NCI-H748 (cell line): ENCODE data around the gene ELFN2.

Source experiments
- DNase-seq: peaks from one replicate; lab custom pipeline; 2025; ENCODE audit not compliant: unreplicated experiment; lab: John Stamatoyannopoulos, UW

ELFN2 gene

GRCh38 chr22:37428649-37429586, 1.6 kb upstream of the ELFN2 start:
- peak; percentile 64 for DNase-seq

DNA sequence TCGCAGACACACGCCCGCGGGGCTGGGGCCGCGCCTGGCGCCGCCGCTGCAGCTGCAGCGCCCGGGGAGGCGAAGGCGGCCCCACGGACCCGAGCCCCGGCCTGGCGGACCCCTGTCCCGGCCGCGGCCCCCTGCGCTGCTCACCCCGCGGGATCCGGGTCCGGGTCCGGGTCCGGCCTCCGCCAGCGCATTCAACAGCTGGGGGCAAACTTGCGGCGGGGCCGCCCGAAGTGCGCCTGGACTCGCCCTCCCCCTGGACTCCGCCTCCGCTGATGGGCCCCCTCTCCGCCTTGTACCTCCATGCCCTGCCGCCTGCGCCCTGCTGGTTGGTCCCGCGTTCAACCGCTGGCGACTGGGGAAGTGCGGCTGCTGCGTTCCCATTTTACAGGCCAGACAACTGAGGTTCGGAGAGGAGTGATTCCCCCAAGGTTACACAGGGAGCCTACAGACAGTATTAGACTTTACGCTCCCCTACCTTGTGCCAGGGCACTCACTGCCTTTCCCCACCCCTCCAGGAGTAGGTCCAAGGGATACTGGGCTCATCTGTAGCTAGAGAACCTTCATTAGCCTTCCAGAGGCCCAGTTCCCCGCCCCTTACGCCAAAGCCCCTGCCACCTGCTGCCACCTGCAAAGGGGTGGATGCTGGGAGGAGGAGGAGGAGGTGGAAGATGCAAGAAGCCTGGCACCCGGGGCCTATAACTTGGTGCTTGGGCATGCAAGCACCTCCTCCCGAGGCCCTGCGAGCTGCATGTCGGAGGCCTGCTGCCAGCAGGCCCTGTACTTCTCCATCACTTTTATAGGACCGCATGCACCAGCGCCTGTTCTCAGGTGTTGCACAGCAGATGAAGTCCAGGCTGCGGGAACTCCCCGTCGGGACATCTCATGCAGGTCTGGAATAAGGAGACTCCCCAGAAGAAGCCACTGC, 694 bp upstream of the ELFN2 start:
- no peak for DNase-seq

- DNase-seq, result no peak
Measured at GRCh38 chr22:37426706-37427134, 559 bp downstream of the ELFN2 start.

GRCh38 chr22:37425800-37426705, 1.2 kb downstream of the ELFN2 start:
- DNase-seq, result peak; percentile 70

- DNase-seq, result no peak
Measured at GRCh38 chr22:37425369-37425768, 1.9 kb downstream of the ELFN2 start.

- no peak for DNase-seq
Measured at GRCh38 chr22:37423283-37423682, 4.0 kb downstream of the ELFN2 start.

DNA sequence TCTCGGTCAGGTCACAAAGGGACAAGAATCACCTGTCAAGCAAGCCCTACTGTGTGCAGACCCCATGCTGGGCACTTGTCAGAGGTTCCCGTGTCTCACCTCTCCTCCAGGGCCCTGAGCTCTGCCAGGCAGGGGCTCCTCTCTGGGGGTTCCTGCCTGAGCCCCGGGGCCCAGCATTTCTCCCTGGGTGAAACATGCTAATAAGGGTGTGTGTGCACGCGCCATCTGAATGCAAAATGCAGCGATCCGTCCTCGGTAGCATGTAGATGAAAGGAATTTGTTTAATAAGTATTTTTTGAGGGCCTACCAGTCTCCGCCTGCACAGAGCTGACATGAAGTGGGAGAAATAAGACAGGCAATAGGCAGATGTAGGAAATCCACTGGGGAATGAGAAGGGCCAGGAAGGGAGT, 5.8 kb downstream of the ELFN2 start:
- DNase-seq, result no peak

DNA sequence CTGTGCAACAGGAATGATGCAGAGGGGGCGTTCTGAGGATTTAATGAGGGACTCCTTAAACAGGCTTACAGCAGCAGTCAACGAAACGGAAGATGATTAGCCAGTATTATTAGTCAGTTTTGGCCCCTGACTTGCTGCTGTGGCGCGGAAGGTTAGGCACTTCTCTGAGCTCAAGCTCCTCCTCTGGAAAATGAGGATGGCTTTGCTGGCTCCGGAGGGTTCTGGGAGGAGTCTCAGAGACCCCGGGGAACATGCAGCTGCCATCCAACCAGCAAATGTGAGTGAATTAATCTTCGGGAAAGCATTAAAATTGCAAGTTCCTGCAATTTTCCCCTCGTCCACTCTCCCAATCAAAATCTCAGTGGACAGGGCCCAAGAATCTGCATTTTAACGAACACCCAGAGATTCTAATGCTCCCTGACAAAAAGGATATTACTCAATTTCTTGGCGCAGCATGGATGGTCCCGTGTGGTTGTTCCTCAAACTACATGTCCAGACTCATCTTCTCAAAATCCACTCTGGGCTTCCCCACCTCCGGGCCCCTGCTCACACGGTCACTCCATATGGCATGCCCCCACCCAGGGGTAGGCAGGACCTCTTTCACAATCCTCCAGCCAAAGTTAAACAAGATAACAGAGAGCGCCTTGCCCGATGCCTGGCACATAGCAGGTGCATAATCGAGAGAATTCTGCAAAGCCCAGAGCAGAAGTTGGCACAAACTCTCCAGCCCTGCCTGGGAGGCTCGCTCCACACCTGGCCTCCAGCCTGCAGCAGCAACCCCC, 6.4 kb downstream of the ELFN2 start:
- no peak for DNase-seq

DNA sequence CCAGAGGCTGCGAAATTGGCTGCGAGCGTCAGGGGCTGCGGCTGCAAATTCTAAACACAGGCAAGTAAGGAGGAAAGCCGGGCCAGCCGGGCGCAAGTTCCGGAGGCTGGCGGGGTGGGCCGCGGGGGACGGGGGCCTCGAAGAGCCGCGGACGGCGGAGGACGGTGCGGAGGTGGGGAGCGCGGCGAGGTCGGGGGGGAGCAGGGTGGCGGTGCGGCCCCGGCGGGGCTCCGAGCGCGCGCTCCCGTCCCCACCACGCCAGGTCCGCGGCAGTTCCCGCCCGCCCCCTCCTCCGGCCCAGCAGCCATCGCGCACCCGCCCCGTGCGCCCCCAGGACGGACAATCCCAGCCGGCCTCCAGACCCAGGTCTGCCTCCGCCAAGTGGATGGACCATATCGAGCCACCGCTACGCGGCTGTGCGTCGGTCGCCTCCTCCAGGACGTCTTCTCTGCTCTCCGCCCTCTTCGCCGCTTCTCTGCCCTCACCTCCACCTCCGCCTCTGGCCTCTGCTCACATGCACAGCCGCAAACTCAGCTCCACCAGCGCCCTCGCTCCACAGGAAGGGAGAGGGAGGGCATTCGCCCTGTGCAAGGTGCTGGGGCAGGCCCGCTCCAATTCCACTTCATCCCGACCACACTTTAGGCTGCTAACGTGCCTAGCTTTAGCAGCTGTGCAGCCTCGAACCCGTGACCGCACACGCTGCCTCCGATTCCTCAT, 7.2 kb downstream of the ELFN2 start:
- DNase-seq, result peak; percentile 21

GRCh38 chr22:37419370-37419968, 7.8 kb downstream of the ELFN2 start:
- DNase-seq, result no peak

DNA sequence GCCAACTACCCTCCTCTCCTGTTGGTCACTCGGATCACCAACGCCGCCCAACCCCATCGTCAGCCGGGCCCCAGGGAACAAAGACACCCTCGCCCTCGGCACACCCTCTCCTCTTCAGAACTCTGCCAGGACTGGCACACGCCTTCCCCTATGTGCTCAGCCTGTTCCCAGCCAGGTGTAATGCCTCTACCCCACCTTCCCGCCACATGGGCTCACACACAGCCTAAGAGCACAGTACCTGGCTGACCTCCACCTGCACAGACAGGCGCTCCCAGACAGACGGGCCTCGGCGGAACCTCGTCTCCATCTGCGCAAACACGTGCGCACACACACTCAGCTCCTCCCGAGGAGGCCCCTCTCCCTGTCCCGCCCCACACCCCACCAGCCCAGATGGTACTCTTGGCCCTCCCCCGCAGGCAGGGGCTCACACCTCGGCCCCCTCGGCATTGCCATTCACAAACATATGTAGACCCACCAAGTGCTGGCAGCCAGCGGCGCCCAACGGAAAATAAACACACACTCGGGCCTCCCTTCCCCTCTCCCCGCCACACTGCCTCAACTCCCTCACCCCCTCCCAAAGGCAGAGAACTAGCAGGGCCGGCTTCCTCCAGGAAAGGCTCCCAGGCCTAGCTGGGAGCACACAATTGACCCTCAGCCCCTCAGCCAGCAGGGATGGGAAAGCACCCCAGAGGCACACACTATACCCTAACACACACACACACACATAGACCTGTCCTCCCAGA, 8.5 kb downstream of the ELFN2 start:
- peak; percentile 21 for DNase-seq

GRCh38 chr22:37417677-37418348, 9.5 kb downstream of the ELFN2 start:
- no peak for DNase-seq

DNA sequence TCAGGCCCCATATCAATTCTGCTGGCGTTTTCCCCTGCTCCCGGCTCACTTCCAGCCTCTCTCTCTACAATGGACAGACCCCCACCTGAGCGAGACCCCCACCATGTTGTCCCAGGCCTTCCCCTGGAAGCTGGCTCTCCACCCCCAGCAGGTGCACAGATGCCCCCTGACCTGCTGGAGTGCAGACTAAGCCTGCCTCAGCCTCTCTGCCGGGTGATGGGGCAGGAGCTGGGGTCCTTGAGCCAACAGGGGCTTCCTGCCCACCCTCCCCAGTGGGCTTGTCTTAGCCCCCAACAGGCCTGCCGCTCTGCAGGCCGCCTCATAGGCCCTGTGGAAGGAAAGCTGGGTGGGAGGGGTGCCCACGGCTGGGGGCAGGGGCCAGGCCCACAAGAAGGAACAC, 10.0 kb downstream of the ELFN2 start:
- no peak for DNase-seq

- DNase-seq, result peak; percentile 15
Measured at GRCh38 chr22:37416827-37417226, 10.5 kb downstream of the ELFN2 start.

DNA sequence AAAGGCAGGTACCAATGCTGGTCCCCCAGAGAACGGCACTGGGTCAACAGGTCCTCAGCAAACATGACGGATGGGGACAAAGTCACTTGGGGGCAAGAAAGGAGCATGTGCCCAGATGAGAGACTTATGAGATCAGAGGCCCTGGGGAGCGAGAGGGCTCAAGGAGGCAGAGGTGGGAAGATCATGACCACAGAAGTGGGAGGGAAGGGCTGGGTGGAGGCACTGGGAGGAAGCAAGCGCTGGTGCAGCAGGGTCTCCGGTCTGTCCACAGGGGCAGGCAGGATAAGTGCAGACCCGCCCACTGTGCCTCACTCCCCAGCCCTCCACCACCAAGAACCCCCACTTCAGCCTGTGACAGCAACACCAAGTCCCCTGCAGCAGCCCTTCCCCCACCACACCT, 10.9 kb downstream of the ELFN2 start:
- no peak for DNase-seq

DNA sequence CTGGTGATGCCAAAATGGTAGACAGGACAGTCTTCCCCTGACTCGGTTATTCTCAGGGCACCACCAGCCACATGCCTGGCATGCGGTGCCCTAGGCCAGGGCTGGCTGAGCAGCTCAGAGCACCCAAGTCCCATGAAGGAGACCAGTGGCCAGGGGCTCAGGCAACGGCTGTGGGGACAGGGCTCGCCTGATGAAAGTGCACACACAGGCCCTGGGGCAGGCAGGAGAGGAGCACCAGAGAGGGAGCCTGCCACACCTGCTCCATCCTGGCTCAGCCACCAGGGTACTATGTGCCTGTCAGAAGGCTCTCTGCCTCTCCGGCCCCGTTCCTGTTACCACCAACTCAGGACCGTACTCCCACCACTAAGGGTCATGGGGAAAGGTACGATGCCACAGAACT, 12.1 kb downstream of the ELFN2 start:
- DNase-seq, result no peak

DNA sequence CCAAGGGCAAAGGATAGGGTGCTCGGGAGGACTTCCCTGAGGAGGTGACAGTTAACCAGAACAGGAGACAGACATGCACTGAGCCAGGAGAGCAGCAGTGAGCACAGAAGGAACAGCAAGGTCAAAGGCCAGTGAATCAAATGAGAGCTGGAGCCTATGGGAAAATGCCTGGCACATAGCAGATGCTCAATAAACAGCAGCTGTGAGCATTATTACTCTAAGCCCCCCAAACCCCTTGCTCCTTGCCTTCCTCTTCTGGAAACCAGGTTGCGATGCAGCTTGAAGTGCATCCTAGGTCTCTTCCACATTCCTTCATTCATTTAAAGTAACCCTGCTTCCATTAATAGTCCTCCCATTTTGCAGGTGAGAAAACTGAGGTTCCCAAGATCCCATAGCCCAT, 13.0 kb downstream of the ELFN2 start:
- no peak for DNase-seq

GRCh38 chr22:37413546-37413945, 13.7 kb downstream of the ELFN2 start:
- DNase-seq, result no peak
